Prostate gland (tissue), 2 donors: ENCODE data around the gene GTPBP6. TPM values are rescaled to one million over a fixed set of nuclear protein-coding genes. Genes with fewer than 3 reads are reported as not detected.
"Not testable (repeated sequence)": the region's sequence is repeated elsewhere in the genome, so short reads cannot be mapped to it uniquely, and the experiment has no call there.

Source experiments
- DNase-seq: peaks from one replicate; pipeline ENCODE4 v3.0.0-alpha.2; 2019; ENCODE audit warnings: low spot score
- H3K27ac ChIP-seq, 2 donors: fragments of 200-600 bp; sonication (generic); 2 replicates each; pipeline ENCODE4 v1.5.1; 2017 to 2019
- H3K27me3 ChIP-seq: fragments of 200-600 bp; sonication (generic); replicated peaks from 2 replicates; pipeline ENCODE4 v1.5.1; 2019; ENCODE audit not compliant: insufficient read depth
- H3K36me3 ChIP-seq, 2 donors: fragments of 200-600 bp; sonication (generic); 1 replicate in 1 of 2; 2 replicates in 1 of 2; pipeline versions ENCODE4 v1.5.1 to v1.8.1; 2017 to 2019
- H3K4me1 ChIP-seq: fragments of 200-600 bp; sonication (generic); replicated peaks from 2 replicates; pipeline ENCODE4 v1.5.1; 2019
- H3K4me3 ChIP-seq, 2 donors: fragments of 200-600 bp; sonication (generic); 2 replicates each; pipeline ENCODE4 v1.5.1; 2017 to 2019
- H3K9me3 ChIP-seq: fragments of 200-600 bp; sonication (generic); 2 replicates; pipeline ENCODE4 v1.5.1; 2017
- POLR2A ChIP-seq: fragments of 450-650 bp; IDR thresholded peaks from one replicate; pipeline ENCODE4 v1.6.1; 2016; ENCODE audit warnings: antibody characterized with exemption, mild to moderate bottlenecking
- POLR2AphosphoS5 ChIP-seq: sonication (generic); formaldehyde crosslinking; IDR thresholded peaks from one replicate; pipeline ENCODE4 v1.6.1; 2017; ENCODE audit warnings: antibody characterized with exemption
- WGBS: methylation state at CpG from one replicate; pipeline ENCODE4 v1.1.5; 2018; 5-methylcytosine and 5-hydroxymethylcytosine counted together
- intact Hi-C: fragments of 100-400 bp; cut with DNase I; formaldehyde crosslinking; loops from one replicate; pipeline ENCODE4 v1.14.2; 2022
- total RNA-seq, 2 donors: library from RNA; depleted of rRNA; stranded (reverse); fragments of >200 nt; gene quantifications; one replicate each; pipeline ENCODE4 v1.1.0, GENCODE V29; 2016
- TF ChIP-seq, protein P1 (sequence below), 4 experiments: fragments of 200-600 bp in 2 of 4; fragments of 450-650 bp in 2 of 4; sonication (generic) in 2 of 4; IDR thresholded peaks; 1 replicate in 3 of 4; 2 replicates in 1 of 4; pipeline ENCODE4 v1.5.1; 2016 to 2019; ENCODE audit warnings: antibody characterized with exemption in 4 of 4, mild to moderate bottlenecking in 2 of 4, moderate library complexity in 2 of 4

Gene GTPBP6
- total RNA-seq, 2 donors from 2014 or later, result 43.9 to 69.6 TPM

- Histone ChIP-seq H3K4me3 (no peak overlapping the region), H3K36me3 (no peaks in the 10 kb centered on the region), H3K4me1 (no peaks in the 10 kb centered on the region), H3K27me3 (no peaks in the 10 kb centered on the region), H3K27ac (no peak overlapping the region), H3K9me3 (no peaks in the 10 kb centered on the region)
- no peak for TF ChIP-seq POLR2AphosphoS5
- DNase-seq, result no peak
- intact Hi-C loops, result no loop called here
- 82% methylated on average over 20 of the region's 21 CpGs for WGBS
Measured at GRCh38 chrX:257681-258289, 60.8 kb downstream of the GTPBP6 start.

DNA sequence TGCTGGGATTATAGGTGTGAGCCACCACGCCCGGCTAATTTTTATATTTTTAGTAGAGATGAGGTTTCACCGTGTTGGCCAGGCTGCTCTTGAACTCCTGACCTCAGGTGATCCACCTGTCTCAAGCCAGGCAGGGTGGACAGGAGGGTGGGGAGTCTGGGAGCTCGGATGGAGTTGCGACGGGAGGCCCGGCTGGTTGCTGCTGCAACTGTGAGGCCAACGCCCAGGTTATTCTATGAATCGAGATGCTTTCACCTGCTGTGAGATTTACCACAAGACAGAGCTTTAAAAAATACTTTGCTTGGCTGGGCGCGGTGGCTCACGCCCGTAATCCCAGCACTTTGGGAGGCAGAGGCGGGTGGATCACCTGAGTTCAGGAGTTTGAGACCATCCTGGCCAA, 61.5 kb downstream of the GTPBP6 start:
- WGBS, result 91% methylated on average over 14 of the region's 14 CpGs
- not testable (repeated sequence) for H3K9me3 ChIP-seq

GRCh38 chrX:255923-256331, 62.7 kb downstream of the GTPBP6 start:
- no peak for DNase-seq
- no peak overlapping the region for H3K27ac ChIP-seq

More for the DNA sequence above, 61.5 kb downstream of the GTPBP6 start:
- H3K4me1 ChIP-seq, H3K36me3 ChIP-seq, intact Hi-C loops, H3K27ac ChIP-seq, DNase-seq, H3K4me3 ChIP-seq, H3K27me3 ChIP-seq: not testable (repeated sequence)

More at GRCh38 chrX:255923-256331, 62.7 kb downstream of the GTPBP6 start:
- no peak for TF ChIP-seq POLR2A
- TF ChIP-seq, protein P1, sequence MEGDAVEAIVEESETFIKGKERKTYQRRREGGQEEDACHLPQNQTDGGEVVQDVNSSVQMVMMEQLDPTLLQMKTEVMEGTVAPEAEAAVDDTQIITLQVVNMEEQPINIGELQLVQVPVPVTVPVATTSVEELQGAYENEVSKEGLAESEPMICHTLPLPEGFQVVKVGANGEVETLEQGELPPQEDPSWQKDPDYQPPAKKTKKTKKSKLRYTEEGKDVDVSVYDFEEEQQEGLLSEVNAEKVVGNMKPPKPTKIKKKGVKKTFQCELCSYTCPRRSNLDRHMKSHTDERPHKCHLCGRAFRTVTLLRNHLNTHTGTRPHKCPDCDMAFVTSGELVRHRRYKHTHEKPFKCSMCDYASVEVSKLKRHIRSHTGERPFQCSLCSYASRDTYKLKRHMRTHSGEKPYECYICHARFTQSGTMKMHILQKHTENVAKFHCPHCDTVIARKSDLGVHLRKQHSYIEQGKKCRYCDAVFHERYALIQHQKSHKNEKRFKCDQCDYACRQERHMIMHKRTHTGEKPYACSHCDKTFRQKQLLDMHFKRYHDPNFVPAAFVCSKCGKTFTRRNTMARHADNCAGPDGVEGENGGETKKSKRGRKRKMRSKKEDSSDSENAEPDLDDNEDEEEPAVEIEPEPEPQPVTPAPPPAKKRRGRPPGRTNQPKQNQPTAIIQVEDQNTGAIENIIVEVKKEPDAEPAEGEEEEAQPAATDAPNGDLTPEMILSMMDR (IDR thresholded peaks at IDR 0.05), result no peak
- TF ChIP-seq POLR2AphosphoS5, result no peak
- intact Hi-C loops, result no loop called here
- no peaks in the 10 kb centered on the region for H3K4me1 ChIP-seq
- no peaks in the 10 kb centered on the region for H3K27me3 ChIP-seq
- no peaks in the 10 kb centered on the region for H3K36me3 ChIP-seq
- H3K9me3 ChIP-seq, result no peaks in the 10 kb centered on the region
- H3K4me3 ChIP-seq, result no peak overlapping the region
- WGBS, result 62% methylated on average over 28 of the region's 28 CpGs

Other genes with a start within 250 kb of the GTPBP6 start
- 10 to 100 TPM; 12.9 to 20.8 TPM for gene PLCXD1, start 37.4 kb downstream of the GTPBP6 start, total RNA-seq
- gene PPP2R3B, start 68.1 kb upstream of the GTPBP6 start, total RNA-seq, result 10 to 100 TPM; 20.6 to 73.2 TPM